Pancreas (tissue), 10 donors: Measurements from ENCODE around the gene SLC22A7. TPM values are rescaled to one million over a fixed set of nuclear protein-coding genes. Genes with fewer than 3 reads are reported as not detected.

ENCODE experiments used
- ATAC-seq, 4 donors: fragments of 200-7000 bp; cut with Tn5 transposase; one replicate each; pipeline versions ENCODE4 v1.8.0 to v1.9.1; 2020; ENCODE audit warnings: mild to moderate bottlenecking in 4 of 4, moderate library complexity in 4 of 4
- DNase-seq, 6 donors: peaks; one replicate each; pipeline ENCODE4 v3.0.0-alpha.2; 2020
- FAIRE-seq: peaks from 2 replicates; lab custom pipeline; 2012; peaks lifted over from hg19 to GRCh38; lab: Jason Lieb, UNC
- H3K27ac ChIP-seq, 4 donors: fragments of 200-600 bp; sonication (generic); 1 replicate in 3 of 4; 2 replicates in 1 of 4; pipeline versions ENCODE4 v1.5.0 to v1.8.0; 2020
- H3K27me3 ChIP-seq, 4 donors: fragments of 200-600 bp; one replicate each; pipeline ENCODE4 v1.8.0; 2021
- H3K36me3 ChIP-seq, 3 donors: fragments of 200-600 bp; sonication (generic) in 1 of 3; one replicate each; pipeline versions ENCODE4 v1.5.0 to v1.8.0; 2020 to 2021
- H3K4me1 ChIP-seq, 3 donors: fragments of 200-600 bp; one replicate each; pipeline ENCODE4 v1.8.0; 2021
- H3K4me3 ChIP-seq, 4 donors: fragments of 200-600 bp; sonication (generic) in 2 of 4; one replicate each; pipeline versions ENCODE4 v1.5.0 to v1.8.0; 2020 to 2021
- H3K9me3 ChIP-seq, 4 donors: fragments of 200-600 bp; one replicate each; pipeline ENCODE4 v1.8.0; 2021
- CTCF ChIP-seq, 4 donors: fragments of 200-600 bp; sonication (generic) in 3 of 4; IDR thresholded peaks; one replicate each; pipeline versions ENCODE4 v1.5.0 to v1.8.0; 2021; ENCODE audit warnings: antibody characterized with exemption in 4 of 4
- WGBS, 2 donors: extraction: QIAGEN DNeasy Blood & Tissue Kit; methylation state at CpG; one replicate each; pipeline ENCODE4 v1.1.7; 2013; 5-methylcytosine and 5-hydroxymethylcytosine counted together
- intact Hi-C, 3 donors: fragments of 100-400 bp; cut with DNase I; formaldehyde crosslinking; loops; one replicate each; pipeline versions ENCODE4 v1.11.1 to v1.14.2; 2022
- polyA plus RNA-seq, 2 donors: library from polyadenylated mRNA; stranded (reverse); fragments of 200-250 nt; gene quantifications; one replicate each; pipeline ENCODE4 v1.2.3, GENCODE V29; 2013
- total RNA-seq, 6 donors: library from RNA; stranded (reverse); fragmentation: NEBNext Ultra II Directional in 4 of 6; extraction: Animal tissue kit (Norgen Biotek cat#: 25700) in 4 of 6; gene quantifications; one replicate each; pipeline versions ENCODE4 v1.2.1 to v1.2.4, GENCODE V29; 2021 to 2023
- donor health status: healthy with polysubstance abuse.
- donor health status: DM: no; HTN: no; CAD: no; lungs with moderate emphysema.
- donor health status: DM: no; HTN: no; CAD: no.
- donor health status: control.
- donor health status: control.
- donor health status: Bipolar disorder and iron deficiency.
- donor health status: DM: yes; HTN: yes; CAD: no.
- donor health status: DM: no; HTN: no; CAD: no.
- donor health status: DM: no; HTN: no; CAD: no.
- donor health status: DM: yes; HTN: yes; CAD: no.

The SLC22A7 gene
- total and polyA plus RNA-seq, 8 donors = 0.16 TPM; not detected in 7

- Histone ChIP-seq H3K9me3 (no peaks in the 10 kb centered on the region), H3K4me1 (no peaks in the 10 kb centered on the region), H3K4me3 (no peak overlapping the region), H3K36me3 (no peaks in the 10 kb centered on the region), H3K27me3 (no peaks in the 10 kb centered on the region), H3K27ac (no peak overlapping the region)
- 84 to 91% methylated on average over 15 of the region's 15 CpGs for WGBS, 2 donors
- no peak for ATAC-seq
- TF ChIP-seq CTCF (IDR thresholded peaks at IDR 0.05) = no peak
- intact Hi-C loops = no loop called here
- no peak for FAIRE-seq
- DNase-seq = no peak
Observed at GRCh38 chr6:43254138-43254817, 43.8 kb upstream of the SLC22A7 start.

- no peak for DNase-seq
- intact Hi-C loops = loop anchor here in 1 of 3 donors (5.0 kb wide), 1 partner anchor 247 kb away; no protein-coding TSS in a partner anchor
- no peak for TF ChIP-seq CTCF (IDR thresholded peaks at IDR 0.05)
- Histone ChIP-seq H3K27ac (no peak overlapping the region), H3K4me1 (no peaks in the 10 kb centered on the region), H3K27me3 (no peaks in the 10 kb centered on the region), H3K36me3 (no peaks in the 10 kb centered on the region), H3K9me3 (no peaks in the 10 kb centered on the region), H3K4me3 (no peak overlapping the region)
- no peak for ATAC-seq
- FAIRE-seq = no peak
- WGBS, 2 donors = 77 to 86% methylated on average over 10 to 11 of the region's 11 CpGs
Observed at GRCh38 chr6:43254846-43255245, 43.2 kb upstream of the SLC22A7 start.

GRCh38 chr6:43255408-43256054 is 42.5 kb upstream of the SLC22A7 start:
- TF ChIP-seq CTCF (IDR thresholded peaks at IDR 0.05) = no peak
- WGBS, 2 donors = 65 to 69% methylated on average over 11 of the region's 11 CpGs
- intact Hi-C loops = loop anchor here in 1 of 3 donors (5.0 kb wide), 1 partner anchor 247 kb away; no protein-coding TSS in a partner anchor
- ATAC-seq (no peak), DNase-seq (no peak), FAIRE-seq (no peak)
- no peak overlapping the region for H3K27ac ChIP-seq
- H3K27me3 ChIP-seq = no peaks in the 10 kb centered on the region
- H3K4me3 ChIP-seq = no peak overlapping the region
- H3K36me3 ChIP-seq = no peaks in the 10 kb centered on the region
- H3K4me1 ChIP-seq = no peaks in the 10 kb centered on the region
- H3K9me3 ChIP-seq = no peaks in the 10 kb centered on the region

GRCh38 chr6:43256670-43257366 is 41.2 kb upstream of the SLC22A7 start:
- H3K27me3 ChIP-seq = no peaks in the 10 kb centered on the region
- FAIRE-seq = no peak
- H3K4me1 ChIP-seq = no peaks in the 10 kb centered on the region
- no peaks in the 10 kb centered on the region for H3K36me3 ChIP-seq
- intact Hi-C loops = loop anchor here in 1 of 3 donors (5.0 kb wide), 1 partner anchor 245 kb away; no protein-coding TSS in a partner anchor
- TF ChIP-seq CTCF (IDR thresholded peaks at IDR 0.05) = no peak
- H3K4me3 ChIP-seq = no peak overlapping the region
- H3K9me3 ChIP-seq = no peaks in the 10 kb centered on the region
- DNase-seq = no peak
- WGBS, 2 donors = 72 to 75% methylated on average over 9 of the region's 9 CpGs
- no peak overlapping the region for H3K27ac ChIP-seq
- no peak for ATAC-seq
